CD4-positive, alpha-beta T cell (primary cell): ENCODE measurements around the gene ZNRF3. TPM values are rescaled to one million over a fixed set of nuclear protein-coding genes. Genes with fewer than 3 reads are reported as not detected.

Experiments
- ATAC-seq: fragments of 200-7000 bp; cut with Tn5 transposase; one replicate; pipeline ENCODE4 v1.10.0; 2022; ENCODE audit warnings: mild to moderate bottlenecking; ENCODE audit not compliant: poor library complexity
- CTCF ChIA-PET: fragments of 350-600 bp; sonication (Branson Sonifier 250); formaldehyde crosslinking; loops from one replicate; lab custom pipeline; 2021; ENCODE audit warnings: antibody characterized with exemption, inconsistent platforms; lab: Charles Lee
- POLR2A ChIA-PET: fragments of 350-600 bp; sonication (Branson Sonifier 250); formaldehyde crosslinking; loops from one replicate; lab custom pipeline; 2021; ENCODE audit warnings: antibody characterized with exemption, inconsistent platforms; lab: Charles Lee
- DNase-seq, 14 experiments: peaks; one replicate each; pipeline ENCODE4 v3.0.0-alpha.2; 2013 to 2020; ENCODE audit warnings: mixed read lengths in 2 of 14
- H3K27ac ChIP-seq, 2 donors: one replicate each; pipeline versions ENCODE4 v1.5.1 to v1.7.0; 2013; ENCODE audit warnings: low read length in 2 of 2, low read depth in 1 of 2, mild to moderate bottlenecking in 1 of 2
- H3K27me3 ChIP-seq, 2 experiments: 1 replicate in 1 of 2; 2 replicates in 1 of 2; pipeline versions ENCODE4 v1.6.1 to v1.7.0; 2013; ENCODE audit warnings: low read length in 2 of 2, control low read depth in 1 of 2, mild to moderate bottlenecking in 1 of 2, moderate library complexity in 1 of 2; ENCODE audit not compliant: insufficient read depth in 2 of 2, control insufficient read depth in 1 of 2
- H3K36me3 ChIP-seq: one replicate; pipeline ENCODE4 v1.6.1; 2013; ENCODE audit warnings: low read length, control low read depth; ENCODE audit not compliant: insufficient read depth
- H3K4me1 ChIP-seq: one replicate; pipeline ENCODE4 v1.6.1; 2013; ENCODE audit warnings: low read length, control low read depth; ENCODE audit not compliant: insufficient read depth
- H3K4me3 ChIP-seq: one replicate; pipeline ENCODE4 v1.5.1; 2013; ENCODE audit warnings: mild to moderate bottlenecking, low read length, moderate library complexity
- H3K9me3 ChIP-seq, 2 experiments: 1 replicate in 1 of 2; 2 replicates in 1 of 2; pipeline versions ENCODE4 v1.6.1 to v1.7.0; 2013; ENCODE audit warnings: low read length in 2 of 2, mild to moderate bottlenecking in 2 of 2, control low read depth in 1 of 2, moderate library complexity in 1 of 2; ENCODE audit not compliant: control insufficient read depth in 1 of 2, insufficient read depth in 1 of 2
- H3K27ac Mint-ChIP-seq: one replicate; pipeline ENCODE4 v1.8.0; 2020; ENCODE audit warnings: mixed read lengths
- H3K27me3 Mint-ChIP-seq: one replicate; pipeline ENCODE4 v1.8.0; 2021; ENCODE audit warnings: mixed read lengths
- H3K36me3 Mint-ChIP-seq: one replicate; pipeline ENCODE4 v1.8.0; 2021; ENCODE audit warnings: low read depth, mixed read lengths
- H3K4me1 Mint-ChIP-seq: one replicate; pipeline ENCODE4 v1.8.0; 2021; ENCODE audit warnings: low read depth, mixed read lengths
- H3K4me3 Mint-ChIP-seq: one replicate; pipeline ENCODE4 v1.8.0; 2020; ENCODE audit warnings: mild to moderate bottlenecking, mixed read lengths
- H3K9me3 Mint-ChIP-seq: one replicate; pipeline ENCODE4 v1.8.0; 2020; ENCODE audit warnings: mixed read lengths
- CTCF ChIP-seq: fragments of 200-600 bp; IDR thresholded peaks from one replicate; pipeline ENCODE4 v1.8.0; 2022; ENCODE audit warnings: antibody characterized with exemption, mild to moderate bottlenecking
- intact Hi-C, 2 experiments: fragments of 100-400 bp; cut with DNase I in 1 of 2; cut with micrococcal nuclease in 1 of 2; formaldehyde crosslinking; loops; one replicate each; pipeline versions ENCODE4 v1.15.1 to v1.9.0; 2023 to 2025; cut with DNase I, micrococcal nuclease
- total RNA-seq, 174 experiments: library from RNA in 2 of 174; stranded (reverse) in 2 of 174; gene quantifications; one replicate each; pipeline ENCODE4 v1.2.3 and lab custom pipeline; 2021 to 2026

ZNRF3 gene
- total RNA-seq, 2 experiments from 2014 or later: 0.38 to 0.61 TPM

- Mint-ChIP-seq H3K27ac (no peak within 1 kb of the TSS), H3K27me3 (peaks cover 64% of the 10 kb centered on the region), H3K4me3 (peak within 1 kb of the TSS; percentile 83), H3K4me1 (peaks cover 28% of the 10 kb centered on the region), H3K36me3 (no peaks in the 10 kb centered on the region), H3K9me3 (no peaks in the 10 kb centered on the region)
- POLR2A ChIA-PET: interaction anchor here (1.0 to 1.5 kb wide), 3 partner anchors 190 to 300 kb away, joined by 3 to 5 read pairs (median 3); partner anchors contain the start of genes XBP1 and ZNRF3
- H3K36me3 ChIP-seq: no peaks in the 10 kb centered on the region
- no peak within 1 kb of the TSS for H3K27ac ChIP-seq
- intact Hi-C loops: loop anchor here in 1 of 2 experiments (2.0 to 5.0 kb wide), 3 partner anchors 190 to 1154 kb away; partner anchors contain the start of genes CHEK2, HSCB, PITPNB and ZNRF3
- H3K9me3 ChIP-seq: peaks cover 0 to 14% of the 10 kb centered on the region in 2 experiments
- DNase-seq (peak in 2 of 14 experiments; percentile 18 to 38), ATAC-seq (no peak)
- peaks cover 33% of the 10 kb centered on the region for H3K4me1 ChIP-seq
- CTCF ChIA-PET: no interaction called here
- peak within 1 kb of the TSS; percentile 51 for H3K4me3 ChIP-seq
- no peak for TF ChIP-seq CTCF
- H3K27me3 ChIP-seq: peaks cover 39 to 46% of the 10 kb centered on the region in 2 experiments
Measured at GRCh38 chr22:29072979-29073617, 189.7 kb downstream of the ZNRF3 start, which contains the start of gene KREMEN1. Gene KREMEN1 (plus strand): TSS chr22:29073035. CDS start chr22:29073131, 96 bp downstream.

GRCh38 chr22:29073618-29074275, 190.4 kb downstream of the ZNRF3 start:
- peak overlapping the region; percentile 80 for H3K4me3 Mint-ChIP-seq
- Histone ChIP-seq H3K4me1 (peaks cover 33% of the 10 kb centered on the region), H3K27me3 (peaks cover 39 to 48% of the 10 kb centered on the region in 2 experiments), H3K9me3 (peaks cover 0 to 14% of the 10 kb centered on the region in 2 experiments), H3K4me3 (peak overlapping the region; percentile 51), H3K36me3 (no peaks in the 10 kb centered on the region), H3K27ac (no peak overlapping the region)
- no peaks in the 10 kb centered on the region for H3K9me3 Mint-ChIP-seq
- H3K4me1 Mint-ChIP-seq: peaks cover 28% of the 10 kb centered on the region
- ChIA-PET CTCF (no interaction called here), POLR2A (no interaction called here)
- no peak for TF ChIP-seq CTCF
- DNase-seq (peak in 4 of 14 experiments; percentile 8 to 46 (median 32)), ATAC-seq (no peak)
- H3K36me3 Mint-ChIP-seq: no peaks in the 10 kb centered on the region
- peaks cover 70% of the 10 kb centered on the region for H3K27me3 Mint-ChIP-seq
- intact Hi-C loops: loop anchor here in 1 of 2 experiments (2.0 to 5.0 kb wide), 3 partner anchors 191 to 1155 kb away; partner anchors contain the start of genes CHEK2, HSCB, PITPNB and ZNRF3
- H3K27ac Mint-ChIP-seq: no peak overlapping the region

GRCh38 chr22:29074276-29074772, 191.0 kb downstream of the ZNRF3 start:
- H3K36me3 Mint-ChIP-seq: no peaks in the 10 kb centered on the region
- no peaks in the 10 kb centered on the region for H3K9me3 Mint-ChIP-seq
- H3K4me1 Mint-ChIP-seq: peaks cover 28% of the 10 kb centered on the region
- no peak overlapping the region for H3K4me3 ChIP-seq
- TF ChIP-seq CTCF: no peak
- no peak overlapping the region for H3K27ac ChIP-seq
- H3K9me3 ChIP-seq: peaks cover 0 to 14% of the 10 kb centered on the region in 2 experiments
- H3K36me3 ChIP-seq: no peaks in the 10 kb centered on the region
- peaks cover 33% of the 10 kb centered on the region for H3K4me1 ChIP-seq
- DNase-seq: no peak
- no peak overlapping the region for H3K27ac Mint-ChIP-seq
- peak overlapping the region; percentile 80 for H3K4me3 Mint-ChIP-seq
- intact Hi-C loops: loop anchor here in 1 of 2 experiments (5.0 kb wide), 1 partner anchor 332 kb away; the partner anchor contains the start of genes CHEK2 and HSCB
- ChIA-PET CTCF (no interaction called here), POLR2A (no interaction called here)
- no peak for ATAC-seq
- H3K27me3 Mint-ChIP-seq: peaks cover 76% of the 10 kb centered on the region
- H3K27me3 ChIP-seq: peaks cover 39 to 54% of the 10 kb centered on the region in 2 experiments
